ENCODE data around the gene MCF2L.
A peak's percentile ranks its signal among the peaks of the same experiment; 100 is the strongest.

MCF2L gene

DNA sequence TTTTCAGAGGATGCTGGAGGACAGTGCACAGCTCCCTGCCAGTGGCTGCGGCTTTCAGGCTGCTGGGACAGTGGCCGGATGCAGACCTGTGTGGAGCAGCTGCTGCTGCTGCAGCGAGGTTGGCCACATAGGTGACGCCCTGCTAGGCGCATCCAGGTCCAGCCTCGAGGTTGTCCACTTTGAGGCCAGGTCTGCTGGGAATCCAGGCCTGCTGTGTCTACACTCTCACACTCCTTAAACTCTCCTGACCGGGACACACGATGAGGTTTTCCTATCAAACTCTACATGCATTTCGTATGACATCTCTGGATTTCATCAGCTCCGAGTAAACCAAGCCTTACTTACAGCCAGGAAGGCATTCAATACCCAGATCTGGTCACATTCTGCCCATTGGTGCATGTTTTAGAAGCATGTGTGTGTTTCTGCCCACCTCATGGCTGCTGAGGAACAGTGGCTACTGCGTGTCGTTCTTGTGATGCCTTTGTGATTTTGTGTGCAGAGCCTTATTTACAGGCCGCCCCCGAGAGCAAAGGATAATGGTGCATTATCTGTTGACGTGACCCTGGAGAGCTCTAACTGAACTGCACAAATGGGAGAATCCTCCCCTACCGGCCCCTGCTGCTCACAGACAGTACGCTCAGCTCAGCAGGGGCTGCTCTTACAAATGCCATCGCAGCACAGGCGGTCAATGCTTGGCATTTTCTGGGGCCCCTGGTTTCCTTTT lies 12.3 kb upstream of the MCF2L start:
- Histone ChIP-seq H3K27ac (no peak overlapping the region), H3K79me2 (no peaks in the 10 kb centered on the region), H3K4me1 (no peaks in the 10 kb centered on the region), H2AFZ (no peak overlapping the region), H3K9me3 (ENCODE audit: control insufficient read depth, low read length) (no peaks in the 10 kb centered on the region), H3K4me3 (ENCODE audit: low read depth, low read length) (no peak overlapping the region), H3K27me3 (ENCODE audit: control insufficient read depth, insufficient read depth, low read length) (no peaks in the 10 kb centered on the region), H3K36me3 (ENCODE audit: control insufficient read depth, insufficient read depth, low read length) (no peaks in the 10 kb centered on the region), H3K4me2 (ENCODE audit: low read length) (no peak overlapping the region), H3K9ac (no peak overlapping the region)
- TF ChIP-seq CTCF (IDR thresholded peaks at IDR 0.05), result no peak

DNA sequence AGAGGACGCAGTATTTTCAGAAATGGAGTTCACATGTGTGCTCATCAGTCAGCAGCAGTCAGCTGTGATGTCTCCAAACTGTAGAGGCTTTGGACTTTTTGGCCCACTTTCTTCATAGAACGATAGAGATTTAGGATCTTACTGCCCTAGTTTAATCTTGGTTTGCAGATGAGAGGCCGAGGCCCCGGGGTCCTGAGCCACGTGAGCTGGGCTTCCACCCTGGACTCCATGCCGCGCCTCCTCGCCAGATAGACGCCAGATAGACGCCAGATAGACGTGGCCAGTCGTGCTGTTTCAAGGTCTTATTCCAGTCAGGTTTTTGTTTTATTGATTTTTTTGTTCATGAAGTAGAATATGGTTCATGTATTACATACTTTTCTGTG lies 11.7 kb upstream of the MCF2L start:
- H3K4me2 ChIP-seq (ENCODE audit: low read length), result no peak overlapping the region
- no peaks in the 10 kb centered on the region for H3K4me1 ChIP-seq
- no peak overlapping the region for H3K4me3 ChIP-seq (ENCODE audit: low read depth, low read length)
- no peaks in the 10 kb centered on the region for H3K27me3 ChIP-seq (ENCODE audit: control insufficient read depth, insufficient read depth, low read length)
- no peak overlapping the region for H3K9ac ChIP-seq
- no peak overlapping the region for H2AFZ ChIP-seq
- H3K36me3 ChIP-seq (ENCODE audit: control insufficient read depth, insufficient read depth, low read length), result no peaks in the 10 kb centered on the region
- no peak overlapping the region for H3K27ac ChIP-seq
- no peaks in the 10 kb centered on the region for H3K79me2 ChIP-seq
- no peaks in the 10 kb centered on the region for H3K9me3 ChIP-seq (ENCODE audit: control insufficient read depth, low read length)
- TF ChIP-seq CTCF (IDR thresholded peaks at IDR 0.05), result no peak

DNA sequence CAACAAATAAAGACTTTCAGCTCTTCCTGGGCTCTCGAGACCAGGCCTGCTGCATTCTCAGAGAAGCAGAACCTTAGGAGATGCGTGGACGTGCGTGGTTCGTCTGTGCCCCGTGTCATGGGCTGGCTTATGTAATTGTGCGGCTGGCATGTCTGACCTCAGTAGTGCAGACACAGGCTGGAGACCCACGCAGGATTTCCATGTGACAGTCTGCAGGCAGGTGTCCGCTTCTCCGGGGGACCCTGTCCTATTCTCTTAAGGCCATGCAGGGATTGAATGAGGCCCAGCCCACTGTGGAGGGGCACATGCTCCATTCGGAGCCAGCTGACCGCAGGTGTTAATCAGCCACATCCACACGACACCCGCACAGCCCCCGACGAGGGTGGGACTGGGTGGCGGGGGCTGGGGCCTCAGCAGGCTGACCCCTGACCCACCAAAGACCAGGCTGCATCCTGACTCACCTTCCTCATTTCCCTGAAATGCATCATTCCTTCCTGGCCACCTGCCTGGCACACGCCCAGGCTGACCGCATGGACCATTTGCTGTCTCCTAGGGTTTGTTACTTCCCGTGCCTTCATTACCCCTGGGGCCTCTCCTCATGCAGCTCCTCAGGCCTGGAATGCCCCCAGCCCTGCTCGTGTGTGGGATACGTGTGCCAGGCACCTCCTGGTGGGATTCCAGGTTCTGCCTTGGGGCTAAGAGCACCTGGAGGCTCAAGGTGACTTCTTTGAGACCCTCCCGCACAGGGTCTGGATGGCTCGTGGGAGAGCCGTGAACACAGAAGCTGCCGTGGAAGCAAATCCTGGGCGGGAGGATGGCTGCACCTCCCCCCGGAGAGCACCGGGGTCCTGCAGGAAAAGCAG lies 10.7 kb upstream of the MCF2L start:
- H3K27ac ChIP-seq, result peak overlapping the region; percentile 74
- no peaks in the 10 kb centered on the region for H3K27me3 ChIP-seq (ENCODE audit: control insufficient read depth, insufficient read depth, low read length)
- H3K4me3 ChIP-seq (ENCODE audit: low read depth, low read length), result no peak overlapping the region
- H3K9me3 ChIP-seq (ENCODE audit: control insufficient read depth, low read length), result no peaks in the 10 kb centered on the region
- H3K9ac ChIP-seq, result no peak overlapping the region
- no peak overlapping the region for H2AFZ ChIP-seq
- H3K36me3 ChIP-seq (ENCODE audit: control insufficient read depth, insufficient read depth, low read length), result no peaks in the 10 kb centered on the region
- H3K79me2 ChIP-seq, result no peaks in the 10 kb centered on the region
- H3K4me1 ChIP-seq, result no peaks in the 10 kb centered on the region
- H3K4me2 ChIP-seq (ENCODE audit: low read length), result no peak overlapping the region
- no peak for TF ChIP-seq CTCF (IDR thresholded peaks at IDR 0.05)

DNA sequence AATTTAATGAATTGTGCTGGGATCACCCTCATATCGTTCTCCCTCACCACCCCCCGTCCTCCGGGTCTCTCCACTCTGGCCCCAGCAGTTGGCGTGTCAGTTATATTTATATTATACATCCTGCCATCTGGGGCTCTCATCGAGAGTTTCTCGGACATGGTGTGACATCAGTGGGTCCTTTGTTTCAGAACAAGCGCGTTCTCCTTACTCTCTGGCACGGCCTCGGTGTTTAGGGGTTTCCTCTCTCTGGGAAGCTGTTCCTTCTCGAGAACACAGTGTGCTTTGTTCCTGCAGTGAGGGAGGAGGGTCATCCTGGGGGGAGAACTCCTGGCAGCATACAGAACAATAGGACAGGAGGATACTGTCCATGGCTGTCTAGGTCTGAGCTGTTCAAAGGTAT lies 9.8 kb upstream of the MCF2L start:
- no peak overlapping the region for H2AFZ ChIP-seq
- no peaks in the 10 kb centered on the region for H3K36me3 ChIP-seq (ENCODE audit: control insufficient read depth, insufficient read depth, low read length)
- H3K27me3 ChIP-seq (ENCODE audit: control insufficient read depth, insufficient read depth, low read length), result no peaks in the 10 kb centered on the region
- no peaks in the 10 kb centered on the region for H3K79me2 ChIP-seq
- TF ChIP-seq CTCF (IDR thresholded peaks at IDR 0.05), result no peak
- H3K9ac ChIP-seq, result no peak overlapping the region
- no peak overlapping the region for H3K4me2 ChIP-seq (ENCODE audit: low read length)
- no peaks in the 10 kb centered on the region for H3K4me1 ChIP-seq
- no peaks in the 10 kb centered on the region for H3K9me3 ChIP-seq (ENCODE audit: control insufficient read depth, low read length)
- peak overlapping the region; percentile 74 for H3K27ac ChIP-seq
- no peak overlapping the region for H3K4me3 ChIP-seq (ENCODE audit: low read depth, low read length)

All from parathyroid adenoma (tissue), 2 donors.